Spleen (tissue), 7 donors: ENCODE measurements around the gene MTERF4.

Experiments
- POLR2AphosphoS5 ChIP-seq, 3 donors: sonication (generic); formaldehyde crosslinking; IDR thresholded peaks; one replicate each; pipeline ENCODE4 v1.5.1; 2017; ENCODE audit warnings: antibody characterized with exemption in 3 of 3
- TF ChIP-seq, protein P1 (sequence below), 11 experiments: fragments of 200-600 bp in 7 of 11; fragments of 450-650 bp in 4 of 11; sonication (generic) in 4 of 11; IDR thresholded peaks in 8 of 11; conservative IDR thresholded peaks in 3 of 11; 1 replicate in 7 of 11; 2 replicates in 4 of 11; pipeline versions ENCODE4 v1.4.0 to v1.8.0; 2016 to 2021; ENCODE audit warnings: antibody characterized with exemption in 11 of 11, inconsistent platforms in 4 of 11, mild to moderate bottlenecking in 1 of 11
- donor health status: DM: no; HTN: no; CAD: no; lungs with moderate emphysema.
- donor health status: DM: no; HTN: no; CAD: no.
- donor health status: DM: no; HTN: no; CAD: no.

DNA sequence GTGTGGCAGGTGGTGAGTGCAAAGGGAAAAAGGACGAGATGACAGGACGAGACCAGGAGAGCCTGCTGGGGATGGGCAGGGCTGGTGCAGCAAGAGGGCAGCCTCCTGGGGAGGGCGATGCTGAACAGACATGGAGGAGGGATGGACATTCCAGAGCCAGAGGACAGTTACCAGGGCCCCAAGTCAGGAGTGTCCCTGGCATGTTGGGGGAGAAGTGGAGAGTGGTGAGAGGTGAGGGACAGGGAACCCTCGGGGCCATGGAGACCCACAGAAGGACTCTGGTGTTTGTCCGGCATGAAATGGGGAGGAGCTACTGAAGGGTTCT, 19.0 kb downstream of the MTERF4 start:
- TF ChIP-seq, protein P1, sequence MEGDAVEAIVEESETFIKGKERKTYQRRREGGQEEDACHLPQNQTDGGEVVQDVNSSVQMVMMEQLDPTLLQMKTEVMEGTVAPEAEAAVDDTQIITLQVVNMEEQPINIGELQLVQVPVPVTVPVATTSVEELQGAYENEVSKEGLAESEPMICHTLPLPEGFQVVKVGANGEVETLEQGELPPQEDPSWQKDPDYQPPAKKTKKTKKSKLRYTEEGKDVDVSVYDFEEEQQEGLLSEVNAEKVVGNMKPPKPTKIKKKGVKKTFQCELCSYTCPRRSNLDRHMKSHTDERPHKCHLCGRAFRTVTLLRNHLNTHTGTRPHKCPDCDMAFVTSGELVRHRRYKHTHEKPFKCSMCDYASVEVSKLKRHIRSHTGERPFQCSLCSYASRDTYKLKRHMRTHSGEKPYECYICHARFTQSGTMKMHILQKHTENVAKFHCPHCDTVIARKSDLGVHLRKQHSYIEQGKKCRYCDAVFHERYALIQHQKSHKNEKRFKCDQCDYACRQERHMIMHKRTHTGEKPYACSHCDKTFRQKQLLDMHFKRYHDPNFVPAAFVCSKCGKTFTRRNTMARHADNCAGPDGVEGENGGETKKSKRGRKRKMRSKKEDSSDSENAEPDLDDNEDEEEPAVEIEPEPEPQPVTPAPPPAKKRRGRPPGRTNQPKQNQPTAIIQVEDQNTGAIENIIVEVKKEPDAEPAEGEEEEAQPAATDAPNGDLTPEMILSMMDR (IDR thresholded peaks at IDR 0.05 in 8 of 11, conservative IDR thresholded peaks at IDR 0.05 in 3 of 11) = no peak
- peak in 1 of 3 donors; percentile 17 for TF ChIP-seq POLR2AphosphoS5 (IDR thresholded peaks at IDR 0.05)
